ENCODE data around the gene DAZAP1. TPM values are rescaled to one million over a fixed set of nuclear protein-coding genes. Genes with fewer than 3 reads are reported as not detected.

DAZAP1 gene
- total and polyA plus RNA-seq, 2 experiments from 2014 or later, result 11.0 to 56.6 TPM

- Histone ChIP-seq H3K27me3 (replicated peaks; ENCODE audit: insufficient read depth) (no peaks in the 10 kb centered on the region; the same call in 1 of the 2 replicates), H3K4me2 (ENCODE audit: unreplicated experiment) (no peak overlapping the region), H3K9me3 (ENCODE audit: low read depth) (no peaks in the 10 kb centered on the region), H3F3A (ENCODE audit: insufficient read depth) (no peaks in the 10 kb centered on the region), H4K20me1 (ENCODE audit: insufficient read depth) (no peaks in the 10 kb centered on the region), H3K27ac (no peak overlapping the region), H2AFZ (no peak overlapping the region), H3K79me2 (ENCODE audit: insufficient read depth) (no peaks in the 10 kb centered on the region), H3K9ac (no peak overlapping the region), H3K4me1 (ENCODE audit: insufficient read depth) (no peaks in the 10 kb centered on the region), H3K36me3 (ENCODE audit: low read depth) (no peaks in the 10 kb centered on the region), H3K4me3 (no peak overlapping the region), H3K9me2 (ENCODE audit: insufficient read depth) (no peaks in the 10 kb centered on the region)
- 39 to 42% methylated on average over 60 to 61 of the region's 70 CpGs for WGBS, 2 experiments (ENCODE audit: low coverage in 1 of 2, low lambda C conversion rate in 2 of 2, missing lambda C conversion rate in 2 of 2)
- peak; percentile 47 for DNase-seq
- no peak for TF ChIP-seq EZH2phosphoT487 (IDR thresholded peaks at IDR 0.05; ENCODE audit: insufficient read depth, low read depth)
- TF ChIP-seq EZH2 (IDR thresholded peaks at IDR 0.05; ENCODE audit: insufficient read depth, poor library complexity, severe bottlenecking), result no peak
- in situ Hi-C loops (cut with MboI), result no loop called here
Measured at GRCh38 chr19:1466461-1467214, 59.3 kb downstream of the DAZAP1 start.

GRCh38 chr19:1467215-1467489, 59.8 kb downstream of the DAZAP1 start:
- WGBS, 2 experiments (ENCODE audit: low coverage in 1 of 2, low lambda C conversion rate in 2 of 2, missing lambda C conversion rate in 2 of 2), result 0 to 5% methylated on average over 1 to 17 of the region's 36 CpGs

GRCh38 chr19:1467490-1468273, 60.3 kb downstream of the DAZAP1 start:
- H3K36me3 ChIP-seq (ENCODE audit: low read depth), result no peaks in the 10 kb centered on the region
- no peaks in the 10 kb centered on the region for H3F3A ChIP-seq (ENCODE audit: insufficient read depth)
- 5 to 6% methylated on average over 43 to 78 of the region's 92 CpGs for WGBS, 2 experiments (ENCODE audit: low coverage in 1 of 2, low lambda C conversion rate in 2 of 2, missing lambda C conversion rate in 2 of 2)
- no peak for DNase-seq
- in situ Hi-C loops (cut with MboI), result no loop called here
- no peaks in the 10 kb centered on the region; the same call in 1 of the 2 replicates for H3K27me3 ChIP-seq (replicated peaks; ENCODE audit: insufficient read depth)
- H3K9ac ChIP-seq, result no peak overlapping the region
- peak overlapping the region; percentile 61 for H3K4me3 ChIP-seq
- no peak overlapping the region for H3K27ac ChIP-seq
- no peaks in the 10 kb centered on the region for H3K4me1 ChIP-seq (ENCODE audit: insufficient read depth)
- TF ChIP-seq EZH2 (IDR thresholded peaks at IDR 0.05; ENCODE audit: insufficient read depth, poor library complexity, severe bottlenecking) (no peak), EZH2phosphoT487 (IDR thresholded peaks at IDR 0.05; ENCODE audit: insufficient read depth, low read depth) (no peak)
- H2AFZ ChIP-seq, result no peak overlapping the region
- no peaks in the 10 kb centered on the region for H4K20me1 ChIP-seq (ENCODE audit: insufficient read depth)
- no peaks in the 10 kb centered on the region for H3K9me2 ChIP-seq (ENCODE audit: insufficient read depth)
- no peaks in the 10 kb centered on the region for H3K9me3 ChIP-seq (ENCODE audit: low read depth)
- H3K79me2 ChIP-seq (ENCODE audit: insufficient read depth), result no peaks in the 10 kb centered on the region
- peak overlapping the region; percentile 31 for H3K4me2 ChIP-seq (ENCODE audit: unreplicated experiment)

More at GRCh38 chr19:1467215-1467489, 59.8 kb downstream of the DAZAP1 start:
- Histone ChIP-seq H3K9ac (no peak overlapping the region), H3K27me3 (replicated peaks; ENCODE audit: insufficient read depth) (no peaks in the 10 kb centered on the region; the same call in 1 of the 2 replicates), H3K4me2 (ENCODE audit: unreplicated experiment) (no peak overlapping the region), H3K9me3 (ENCODE audit: low read depth) (no peaks in the 10 kb centered on the region), H3K9me2 (ENCODE audit: insufficient read depth) (no peaks in the 10 kb centered on the region), H3F3A (ENCODE audit: insufficient read depth) (no peaks in the 10 kb centered on the region), H3K36me3 (ENCODE audit: low read depth) (no peaks in the 10 kb centered on the region), H3K4me1 (ENCODE audit: insufficient read depth) (no peaks in the 10 kb centered on the region), H4K20me1 (ENCODE audit: insufficient read depth) (no peaks in the 10 kb centered on the region), H3K4me3 (no peak overlapping the region), H2AFZ (no peak overlapping the region), H3K79me2 (ENCODE audit: insufficient read depth) (no peaks in the 10 kb centered on the region), H3K27ac (no peak overlapping the region)
- TF ChIP-seq EZH2 (IDR thresholded peaks at IDR 0.05; ENCODE audit: insufficient read depth, poor library complexity, severe bottlenecking), result no peak
- no peak for TF ChIP-seq EZH2phosphoT487 (IDR thresholded peaks at IDR 0.05; ENCODE audit: insufficient read depth, low read depth)
- DNase-seq, result no peak
- in situ Hi-C loops (cut with MboI), result no loop called here

- Histone ChIP-seq H3K27me3 (replicated peaks; ENCODE audit: insufficient read depth) (no peaks in the 10 kb centered on the region; the same call in 1 of the 2 replicates), H3K9ac (peak overlapping the region; percentile 44; the same call in 1 of the 2 replicates), H3K79me2 (ENCODE audit: insufficient read depth) (no peaks in the 10 kb centered on the region), H3K4me3 (peak overlapping the region; percentile 61), H3K4me1 (ENCODE audit: insufficient read depth) (no peaks in the 10 kb centered on the region), H3K27ac (no peak overlapping the region), H2AFZ (no peak overlapping the region; the same call in 1 of the 2 replicates), H3K9me3 (ENCODE audit: low read depth) (no peaks in the 10 kb centered on the region), H3K4me2 (ENCODE audit: unreplicated experiment) (peak overlapping the region; percentile 31), H3K36me3 (ENCODE audit: low read depth) (no peaks in the 10 kb centered on the region), H3F3A (ENCODE audit: insufficient read depth) (no peaks in the 10 kb centered on the region), H3K9me2 (ENCODE audit: insufficient read depth) (no peaks in the 10 kb centered on the region), H4K20me1 (ENCODE audit: insufficient read depth) (no peaks in the 10 kb centered on the region)
- TF ChIP-seq EZH2 (IDR thresholded peaks at IDR 0.05; ENCODE audit: insufficient read depth, poor library complexity, severe bottlenecking) (peak; percentile 71), EZH2phosphoT487 (IDR thresholded peaks at IDR 0.05; ENCODE audit: insufficient read depth, low read depth) (no peak)
- WGBS, 2 experiments (ENCODE audit: low coverage in 1 of 2, low lambda C conversion rate in 2 of 2, missing lambda C conversion rate in 2 of 2), result 8 to 17% methylated on average over 19 to 41 of the region's 49 CpGs
- in situ Hi-C loops (cut with MboI), result no loop called here
- no peak for DNase-seq
Measured at GRCh38 chr19:1468274-1468820, 61.0 kb downstream of the DAZAP1 start.
